ENCODE measurements around the gene ZMIZ1.

DNA sequence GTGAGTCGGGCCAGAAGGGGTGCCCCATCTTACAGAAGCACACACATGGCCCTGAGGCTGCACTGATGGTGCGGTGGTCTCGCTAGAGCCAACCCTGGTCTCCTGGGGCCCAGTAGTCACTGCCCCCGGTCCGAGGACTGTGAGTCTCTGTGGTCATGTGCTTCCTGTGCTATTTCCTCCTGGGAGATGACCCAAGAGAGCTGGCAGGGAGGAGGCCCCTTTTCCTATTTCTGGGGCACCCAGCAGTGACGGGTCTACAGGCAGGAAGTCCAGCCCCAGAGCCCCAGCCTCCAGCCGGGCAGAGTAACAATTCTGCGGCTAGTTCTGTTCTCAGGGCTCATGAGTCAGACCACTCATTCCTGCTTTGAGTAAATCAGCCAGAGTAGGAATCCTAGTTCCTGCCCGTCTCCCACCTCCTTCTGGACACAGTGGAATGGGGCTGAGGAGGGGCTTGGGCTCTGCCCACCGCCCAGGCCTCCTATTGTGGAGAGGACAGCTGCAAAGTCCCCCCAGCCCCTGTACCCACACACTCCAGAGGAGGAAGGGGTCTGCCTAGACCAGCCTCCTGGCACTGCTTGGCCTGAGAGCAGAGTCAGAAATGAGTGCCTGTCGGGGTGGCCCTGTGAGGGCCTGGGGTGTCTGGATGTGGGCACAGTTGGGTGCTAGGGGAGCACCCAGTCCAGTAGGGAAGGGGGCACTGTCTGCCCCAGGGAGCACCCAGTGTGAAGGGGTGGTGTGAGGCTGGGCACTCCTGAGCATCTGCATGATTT, 198.0 kb downstream of the ZMIZ1 start:
- TF ChIP-seq POLR2A (IDR thresholded peaks at IDR 0.05) (no peak), CTCF (IDR thresholded peaks at IDR 0.05) (no peak)

Data from adrenal gland (tissue), 5 donors.